Measurements from ENCODE around the gene TIMM10. TPM values are rescaled to one million over a fixed set of nuclear protein-coding genes. Genes with fewer than 3 reads are reported as not detected.
"Not testable (repeated sequence)": the region's sequence is repeated elsewhere in the genome, so short reads cannot be mapped to it uniquely, and the experiment has no call there.

TIMM10 gene
- total RNA-seq, 1 donor from 2014 or later: 50.5 TPM

DNA sequence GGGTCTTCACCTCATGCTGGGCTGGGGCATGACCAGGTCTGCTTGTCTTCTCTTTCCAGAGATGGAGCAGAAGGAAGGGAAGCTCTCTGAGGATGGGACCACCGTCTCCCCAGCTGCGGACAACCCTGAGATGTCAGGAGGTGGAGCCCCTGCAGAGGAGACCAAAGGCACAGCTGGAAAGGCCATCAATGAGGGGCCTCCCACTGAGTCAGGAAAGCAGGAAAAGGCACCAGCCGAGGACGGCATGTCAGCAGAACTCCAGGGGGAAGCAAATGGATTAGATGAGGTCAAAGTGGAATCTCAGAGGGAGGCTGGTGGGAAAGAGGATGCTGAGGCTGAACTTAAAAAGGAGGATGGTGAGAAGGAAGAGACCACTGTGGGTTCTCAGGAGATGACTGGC, 12.0 kb upstream of the TIMM10 start:
- no peak for DNase-seq (ENCODE audit: low spot score)

DNA sequence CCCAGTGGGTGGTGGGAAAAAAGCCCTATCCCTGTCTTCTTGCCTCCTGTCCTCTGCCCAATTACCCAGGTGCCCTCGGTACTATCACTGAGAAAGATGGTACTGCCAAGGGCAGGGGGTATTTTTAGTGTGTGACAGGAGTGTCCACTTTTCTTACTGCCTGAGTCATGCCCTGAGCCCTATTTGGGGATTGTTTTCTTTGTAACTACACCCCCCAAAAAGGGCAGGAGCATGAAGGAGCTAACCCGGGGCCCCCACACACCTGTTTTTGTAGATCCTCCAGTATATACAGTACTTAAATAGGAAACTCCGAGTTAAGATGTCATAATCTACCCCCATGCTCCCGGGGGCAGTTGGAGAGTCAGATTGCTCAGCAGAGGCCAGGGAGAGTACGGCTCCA, 10.6 kb upstream of the TIMM10 start:
- no peak for DNase-seq (ENCODE audit: low spot score)

DNA sequence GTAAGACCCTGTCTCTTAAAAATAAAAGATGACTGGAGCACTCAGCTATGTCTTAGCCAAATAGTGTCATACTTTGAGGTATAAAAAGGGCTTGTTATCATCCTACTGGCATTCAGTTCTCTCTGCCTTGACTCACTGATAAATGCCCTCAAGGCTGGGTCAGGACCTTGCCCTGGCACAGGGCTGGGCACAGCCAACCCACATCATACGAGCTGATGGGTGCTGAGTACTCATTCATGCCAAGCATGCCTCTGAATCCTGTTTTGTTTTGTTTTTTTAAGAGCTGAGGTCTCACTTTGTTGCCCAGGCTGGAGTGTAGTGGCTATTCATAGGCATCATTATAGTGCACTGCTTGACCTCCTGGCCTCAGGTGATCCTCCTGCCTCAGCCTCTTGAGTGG, 8.8 kb upstream of the TIMM10 start:
- no peak for DNase-seq (ENCODE audit: low spot score)

DNA sequence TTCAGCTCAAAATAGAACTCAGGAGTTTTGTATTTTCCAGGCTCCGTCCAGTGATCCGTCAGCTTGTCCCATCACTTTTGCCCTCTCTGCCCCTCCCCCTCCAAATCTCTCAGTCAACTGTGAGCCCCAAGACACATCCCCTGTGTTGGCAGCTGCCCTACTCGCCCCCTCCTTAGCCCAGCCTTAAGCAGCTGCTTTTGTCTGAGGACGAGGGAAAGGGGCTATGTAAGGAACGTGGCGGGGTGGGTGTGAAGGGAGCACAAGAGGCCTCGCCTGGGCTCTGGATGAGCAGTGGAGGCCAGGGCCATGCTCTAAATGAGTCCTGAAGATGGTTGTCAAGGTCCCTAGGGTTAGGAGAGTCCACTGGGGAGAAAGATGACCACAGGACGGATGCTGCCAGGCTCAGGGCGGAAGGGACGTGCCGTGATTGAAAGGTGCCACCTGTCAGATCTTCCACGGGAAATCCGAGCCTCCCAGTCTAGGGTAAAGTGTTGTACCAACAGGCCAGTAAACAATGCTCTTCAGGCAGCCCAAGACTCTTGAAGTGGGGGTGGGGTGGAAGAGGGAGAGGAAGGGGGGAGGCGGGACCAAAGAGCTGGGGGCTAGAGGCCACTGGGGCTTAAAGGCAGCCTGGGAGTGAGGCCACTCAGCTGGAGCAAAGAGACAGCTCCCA, 6.5 kb upstream of the TIMM10 start, which contains the start of gene SMTNL1:
TSS of gene SMTNL1 (plus strand) at position 649 of the 673 bp plus-strand sequence. CDS start 5,048 bp downstream, outside the sequence.
- no peak for DNase-seq (ENCODE audit: low spot score)

DNA sequence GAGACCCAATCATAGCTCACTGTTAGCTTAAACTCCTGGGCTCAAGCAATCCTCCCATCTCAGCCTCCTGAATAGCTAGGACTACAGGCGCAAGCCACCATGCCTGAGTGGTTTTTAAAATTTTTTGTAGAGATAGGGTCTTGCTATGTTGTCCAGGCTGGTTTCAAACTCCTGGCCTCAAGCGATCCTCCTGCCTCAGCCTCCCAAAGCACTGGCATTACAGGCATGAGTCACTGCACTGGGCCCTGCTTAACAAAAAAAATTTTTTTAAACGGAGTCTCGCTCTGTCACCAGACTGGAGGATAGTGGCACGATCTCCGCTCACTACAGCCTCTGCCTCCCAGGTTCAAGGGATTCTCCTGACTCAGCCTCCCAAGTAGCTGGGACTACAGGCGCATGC, 3.9 kb upstream of the TIMM10 start:
- DNase-seq (ENCODE audit: low spot score): not testable (repeated sequence)

DNA sequence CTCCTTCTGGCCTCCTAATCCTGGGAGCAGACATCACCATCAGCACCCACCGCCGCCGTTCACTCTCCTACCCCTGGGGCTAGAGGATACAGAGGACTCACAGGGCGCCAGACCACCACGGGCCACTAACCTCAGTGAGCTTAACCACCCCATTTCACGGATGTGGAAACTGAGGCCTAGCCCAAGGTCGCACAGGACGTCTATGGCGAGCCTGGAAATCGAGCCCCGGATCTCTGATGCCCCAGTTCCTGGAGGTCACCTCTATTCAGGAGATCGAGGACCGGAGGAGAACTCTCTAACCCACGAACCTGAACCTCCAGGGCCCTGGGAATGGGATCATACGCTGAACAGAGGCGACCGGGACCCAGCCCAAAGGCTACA, 349 bp downstream of the TIMM10 start:
- no peak for DNase-seq (ENCODE audit: low spot score)

DNA sequence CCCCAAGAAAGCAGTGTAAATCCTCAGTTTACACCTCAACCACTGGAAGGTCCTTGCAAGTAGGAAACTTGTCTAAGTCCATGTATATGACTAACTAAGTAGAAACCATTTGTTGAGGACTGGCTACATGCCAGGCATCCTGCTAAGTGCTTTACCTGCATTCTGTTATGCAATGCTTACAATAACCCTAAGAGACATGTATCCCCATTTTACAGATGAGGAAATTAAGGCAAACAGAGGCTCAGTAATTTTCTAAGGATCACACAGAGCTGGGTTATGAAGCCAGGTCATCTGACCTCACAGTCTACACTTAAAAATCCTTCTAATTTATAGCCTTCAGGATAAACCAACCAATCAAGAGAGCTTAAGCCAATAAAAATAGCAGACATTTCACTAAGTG, 1.5 kb downstream of the TIMM10 start:
- DNase-seq (ENCODE audit: low spot score): no peak

DNA sequence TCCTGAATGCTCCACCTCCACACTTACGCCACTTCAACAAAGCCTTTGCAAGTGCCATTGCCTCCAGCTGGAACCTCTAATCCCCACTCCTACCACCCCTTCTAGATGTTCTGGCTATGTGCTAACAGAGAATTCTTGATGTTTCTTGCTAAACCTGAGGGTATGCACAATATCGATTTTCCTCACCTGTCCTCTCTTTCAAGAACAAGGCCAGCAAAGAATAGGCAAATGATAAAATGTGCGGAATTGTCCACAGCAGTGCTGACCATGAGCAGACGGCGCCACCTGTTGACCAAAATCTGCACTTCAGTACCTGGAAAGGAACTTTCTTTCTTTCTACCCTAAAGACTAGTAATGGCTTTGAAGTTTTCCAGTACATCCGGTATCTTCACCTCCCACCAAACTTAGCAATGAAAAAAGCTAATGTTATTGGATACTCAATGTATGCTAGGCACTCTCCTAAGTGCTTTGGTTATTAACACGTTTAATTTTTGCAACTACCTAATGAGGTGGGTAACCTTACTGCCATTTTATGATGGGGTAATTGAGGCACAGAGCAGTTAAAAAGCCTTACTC, 3.4 kb downstream of the TIMM10 start:
- peak; percentile 78 for DNase-seq (ENCODE audit: low spot score)

DNA sequence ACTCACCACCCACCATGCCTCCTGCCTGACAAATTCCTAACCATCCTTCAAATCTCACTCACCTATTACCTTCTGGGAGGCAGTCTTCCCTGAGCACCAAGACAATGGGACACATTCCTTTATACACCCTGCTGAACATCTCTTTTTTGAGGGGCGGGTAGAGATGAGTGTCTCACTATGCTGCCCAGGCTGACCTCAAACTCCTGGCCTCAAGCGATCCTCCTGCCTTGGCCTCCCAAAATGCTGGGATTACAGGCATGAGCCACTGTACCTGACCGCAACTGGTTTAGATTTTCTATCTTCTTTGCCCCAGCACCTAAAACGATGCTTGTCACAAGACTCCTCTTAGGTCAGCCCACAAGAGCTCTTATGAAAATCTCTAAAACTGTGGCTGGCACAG, 7.1 kb downstream of the TIMM10 start:
- no peak for DNase-seq (ENCODE audit: low spot score)

DNA sequence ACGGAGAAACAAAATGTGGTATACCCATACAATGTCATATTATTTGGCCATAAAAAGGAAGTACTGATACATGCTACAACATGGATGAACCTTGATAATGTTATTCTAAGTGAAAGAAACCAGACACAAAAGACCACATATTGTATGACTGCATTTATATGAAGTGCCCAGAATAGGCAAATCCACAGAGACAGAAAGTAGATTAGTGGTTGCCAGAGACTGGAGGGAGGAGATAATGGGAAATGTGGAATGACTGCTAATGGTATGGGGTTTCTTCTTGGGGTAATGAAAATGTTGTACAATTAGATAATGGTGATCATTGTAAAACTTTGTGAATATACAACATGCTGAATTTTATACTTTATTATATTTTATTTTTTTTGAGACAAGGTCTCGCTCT, 9.4 kb downstream of the TIMM10 start:
- no peak for DNase-seq (ENCODE audit: low spot score)

DNA sequence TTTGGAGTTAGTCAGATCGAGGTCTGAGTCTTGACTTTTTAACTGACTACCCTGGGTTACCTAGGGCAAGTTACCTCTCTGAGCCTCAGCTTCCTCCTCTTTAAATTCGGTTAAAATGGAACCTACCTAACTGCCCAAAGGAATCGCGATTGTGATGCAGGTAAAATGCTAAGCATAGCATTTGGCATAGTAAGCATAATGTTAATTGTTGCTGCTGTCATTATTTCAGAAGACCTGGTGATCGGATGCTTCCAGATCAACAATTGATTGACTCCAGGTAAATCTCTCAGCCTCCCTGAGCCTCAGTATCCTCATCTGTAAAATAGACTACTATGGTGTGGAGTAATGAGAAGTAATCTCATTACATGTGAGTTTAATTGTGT, 14.5 kb downstream of the TIMM10 start:
- DNase-seq (ENCODE audit: low spot score): no peak

DNA sequence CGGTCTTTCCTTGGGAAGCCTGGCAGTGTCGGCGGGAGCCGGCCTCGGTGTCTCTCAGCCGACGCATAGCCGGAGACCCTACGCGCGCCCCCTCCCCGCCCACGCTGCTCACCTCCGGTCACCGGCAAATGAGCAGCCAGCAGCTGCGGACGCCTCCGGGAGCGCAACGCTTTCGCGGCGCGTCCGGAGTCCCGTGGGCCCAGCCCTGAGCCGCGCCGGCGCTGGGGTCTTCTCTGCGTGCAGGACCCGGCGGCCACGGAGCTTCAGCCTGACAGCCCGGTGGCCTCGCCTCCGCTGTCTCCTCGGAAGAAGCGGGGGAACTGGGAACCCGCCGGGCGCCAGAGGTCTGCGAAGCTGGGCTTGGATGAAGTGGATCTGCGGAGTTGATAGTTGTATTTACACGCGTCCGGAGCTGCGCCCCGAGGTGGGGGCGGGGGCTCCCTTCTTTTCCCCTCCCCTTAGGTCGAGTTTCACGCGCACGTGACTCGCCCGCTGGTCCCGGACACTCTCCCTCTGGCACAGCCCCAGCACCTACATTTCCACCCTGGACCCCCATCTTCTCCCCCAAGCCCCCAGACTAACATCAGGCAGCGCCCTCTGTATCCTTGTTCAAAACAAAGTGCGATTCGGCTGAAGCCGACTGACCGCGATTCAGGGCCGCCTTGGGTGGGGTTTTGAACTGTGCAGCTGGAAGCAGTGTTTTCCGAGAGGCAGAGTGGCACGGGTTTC, 15.1 kb downstream of the TIMM10 start, which contains the start of gene SLC43A1:
TSS of gene SLC43A1 (minus strand) at position 371 of the 729 bp plus-strand sequence. CDS start 1,591 bp downstream, outside the sequence.
- peak; percentile 65 for DNase-seq (ENCODE audit: low spot score)

DNA sequence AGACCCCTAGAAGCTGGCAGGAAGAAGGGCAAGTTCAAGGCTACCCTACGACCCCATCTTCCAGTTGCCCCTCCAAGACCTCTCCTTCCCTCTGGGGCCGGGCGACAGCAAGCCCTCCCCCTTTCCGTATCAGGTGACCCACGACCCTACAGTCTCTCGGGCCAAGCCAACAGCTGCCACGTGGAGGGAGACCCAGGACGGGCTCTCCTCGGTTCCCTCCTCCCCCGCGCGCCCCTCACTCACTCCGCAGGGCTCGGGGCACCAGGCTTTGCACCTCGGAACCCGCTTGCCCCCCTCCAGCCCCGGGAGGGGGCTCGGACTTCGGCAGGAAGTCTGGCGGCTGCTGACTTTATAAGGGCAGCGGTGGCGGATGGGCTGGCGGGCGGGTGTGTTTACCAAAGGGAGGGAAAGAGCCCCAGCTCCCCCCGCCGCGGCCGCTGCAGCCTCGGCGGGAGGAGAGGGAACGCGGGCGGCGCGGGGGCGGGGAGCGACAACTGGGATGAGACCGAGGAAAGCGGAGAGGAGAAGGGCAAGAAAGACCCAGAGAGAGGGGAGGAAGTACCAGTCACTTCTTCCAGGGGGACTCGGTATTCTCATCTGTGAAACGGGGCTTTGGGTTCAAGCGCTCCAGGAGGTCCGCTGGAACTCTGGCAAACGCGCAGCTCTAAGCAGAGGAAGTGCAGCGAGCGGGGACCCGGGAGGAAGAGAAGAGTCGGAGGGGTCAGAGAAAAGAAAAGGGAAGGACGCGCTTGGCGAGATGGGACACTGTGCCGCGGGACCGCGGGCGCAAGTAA, 15.8 kb downstream of the TIMM10 start:
- DNase-seq (ENCODE audit: low spot score): peak; percentile 73

DNA sequence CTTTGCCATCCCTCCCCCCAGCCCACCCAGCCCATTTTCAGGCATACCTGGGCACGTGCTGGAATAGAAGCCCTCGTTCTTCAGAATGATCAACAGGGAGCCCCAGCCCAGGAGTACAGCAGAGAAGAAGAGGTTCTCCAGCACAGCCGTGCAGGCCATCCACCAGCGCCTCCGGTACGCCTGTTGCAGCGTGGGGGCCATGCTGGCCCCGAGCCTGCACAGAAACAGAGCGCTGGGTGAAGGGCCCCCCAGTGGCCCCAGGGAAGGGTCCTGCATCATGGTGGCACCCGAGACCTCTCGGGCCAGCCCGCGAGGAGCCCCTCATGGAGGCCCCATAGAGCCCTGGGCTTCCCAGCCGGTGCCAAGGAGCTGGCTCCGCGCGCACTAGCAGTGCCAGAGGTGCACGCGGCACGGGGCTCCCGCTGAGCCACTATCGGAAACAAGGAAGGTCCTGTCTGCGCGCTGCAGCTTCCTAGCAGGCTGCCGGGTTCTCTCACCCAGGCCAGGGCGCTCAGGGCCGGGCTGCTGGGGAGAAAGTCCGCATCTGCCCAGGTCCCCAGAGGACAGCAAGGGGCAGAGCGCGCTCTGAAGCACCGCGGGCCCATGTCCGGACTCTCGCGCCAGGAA, 16.5 kb downstream of the TIMM10 start:
- DNase-seq (ENCODE audit: low spot score): peak; percentile 53

DNA sequence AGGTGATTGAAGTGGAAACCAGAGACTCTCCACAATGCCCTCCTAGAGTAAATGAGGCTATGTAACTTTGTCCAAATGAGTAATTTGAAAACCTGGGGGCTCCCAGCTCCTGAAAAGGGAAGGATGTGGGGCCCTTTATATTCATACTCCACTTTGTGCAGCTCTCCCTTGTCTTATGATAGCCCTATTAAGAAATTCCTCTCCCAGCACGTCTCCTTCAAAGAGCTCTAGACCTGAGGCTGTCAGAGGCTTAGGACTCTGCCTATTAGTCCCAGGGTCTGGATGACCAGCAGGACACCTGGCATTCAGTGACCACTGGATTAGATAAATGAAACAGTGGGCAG, 17.1 kb downstream of the TIMM10 start:
- no peak for DNase-seq (ENCODE audit: low spot score)

DNA sequence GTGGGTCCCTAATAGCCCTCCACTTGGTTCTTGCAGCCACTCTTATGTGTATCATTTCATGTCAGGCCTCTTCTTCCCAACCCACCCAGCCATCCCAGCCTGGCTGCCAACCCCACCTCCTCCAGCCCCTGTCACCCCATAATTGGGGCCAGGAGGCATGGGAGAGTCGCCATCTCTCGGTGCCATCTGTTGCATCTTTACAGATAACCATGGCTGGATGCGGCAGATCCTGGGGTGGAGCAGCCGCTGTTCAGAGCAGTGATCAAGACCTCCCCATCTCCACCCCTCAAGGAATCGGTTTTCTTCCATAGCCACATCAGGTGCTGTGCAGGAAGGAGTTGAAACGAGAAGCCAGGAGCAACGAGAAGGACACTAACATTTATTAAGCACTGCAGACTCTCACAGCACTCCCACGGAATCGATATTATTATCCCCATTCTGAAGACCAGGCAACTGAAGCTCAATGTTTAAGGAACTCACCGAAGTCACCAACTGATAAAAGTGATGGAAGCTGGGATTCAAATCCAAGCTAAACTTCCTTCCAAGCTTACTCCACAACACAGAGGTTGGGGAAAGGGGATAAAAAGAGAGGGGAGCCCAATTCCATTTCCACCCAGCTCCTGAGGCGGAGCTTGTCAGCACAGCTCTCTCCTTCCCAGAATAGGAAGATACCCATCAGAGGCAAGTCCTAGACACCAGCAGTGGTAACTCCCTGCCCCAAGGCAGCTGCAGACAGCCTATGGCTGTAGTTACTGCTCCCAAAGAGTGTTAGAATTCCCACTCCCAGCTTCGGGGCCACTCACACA, 17.7 kb downstream of the TIMM10 start:
- DNase-seq (ENCODE audit: low spot score): no peak

DNA sequence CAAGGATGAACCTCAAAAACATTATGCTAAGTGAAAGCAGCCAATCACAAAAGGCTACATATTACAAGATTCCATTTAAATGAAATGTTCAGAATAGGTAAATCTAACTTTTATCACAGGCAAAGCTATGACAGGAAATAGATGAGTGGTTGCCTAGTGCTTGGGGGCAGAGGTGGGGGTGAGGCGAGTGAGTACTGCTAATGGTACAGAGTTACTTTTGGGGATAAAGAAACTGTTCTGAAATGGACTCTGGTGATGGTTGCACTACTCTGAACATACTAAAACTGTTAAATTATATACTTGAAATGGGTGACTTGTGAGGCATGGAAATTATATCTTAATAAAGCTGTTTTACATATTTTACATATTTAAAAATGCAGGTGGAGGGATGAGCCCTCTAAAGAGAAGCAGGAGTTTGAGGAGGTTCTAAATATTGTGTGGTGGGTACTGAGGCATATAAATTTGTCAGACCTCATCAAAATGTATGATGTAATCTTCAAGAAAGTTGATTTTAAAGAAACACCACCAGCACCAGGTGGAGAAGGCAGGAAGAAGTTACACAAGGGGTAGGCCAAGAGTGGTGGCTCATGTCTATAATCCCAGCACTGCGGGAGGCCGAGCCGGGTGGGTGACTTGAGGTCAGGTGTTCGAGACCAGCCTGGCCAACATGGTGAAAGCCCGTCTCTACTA, 18.7 kb downstream of the TIMM10 start:
- DNase-seq (ENCODE audit: low spot score): no peak

DNA sequence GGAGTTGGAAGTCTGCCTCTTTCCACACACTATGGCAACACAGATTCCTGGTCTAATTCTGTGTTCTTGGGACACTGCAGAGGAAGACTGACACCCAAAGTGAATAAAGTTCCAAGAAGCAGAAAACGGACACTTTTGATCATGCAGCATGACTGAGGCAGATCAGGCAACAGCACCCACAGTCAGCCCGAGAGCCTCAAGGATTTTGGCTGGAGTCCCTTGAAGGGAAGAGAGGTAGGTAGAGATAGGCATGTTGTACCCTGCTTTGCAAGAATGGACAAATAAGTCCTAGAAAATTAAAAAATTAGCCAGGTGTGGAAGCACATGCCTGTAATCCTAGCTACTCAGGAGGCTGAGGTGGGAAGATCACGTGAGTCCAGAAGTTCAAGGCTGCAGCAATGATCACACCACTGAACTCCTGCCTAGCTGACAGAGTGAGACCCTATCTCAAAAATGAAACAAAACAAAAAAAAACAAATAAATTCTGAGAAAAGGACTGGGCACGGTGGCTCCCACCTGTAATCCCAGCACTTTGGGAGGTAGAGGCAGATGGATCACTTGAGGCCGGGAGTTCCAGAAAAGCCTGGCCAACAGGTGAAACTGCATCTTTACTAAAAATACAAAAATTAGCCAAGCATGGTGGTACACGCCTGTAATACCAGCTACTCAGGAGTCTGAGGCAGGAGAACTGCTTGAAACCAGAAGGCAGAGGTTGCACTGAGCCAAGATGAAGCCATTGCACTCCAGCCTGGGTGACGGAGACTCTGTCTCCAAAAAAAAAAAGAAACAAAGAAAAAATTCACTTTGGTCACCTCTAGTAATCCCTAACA, 22.0 kb downstream of the TIMM10 start:
- DNase-seq (ENCODE audit: low spot score): no peak

DNA sequence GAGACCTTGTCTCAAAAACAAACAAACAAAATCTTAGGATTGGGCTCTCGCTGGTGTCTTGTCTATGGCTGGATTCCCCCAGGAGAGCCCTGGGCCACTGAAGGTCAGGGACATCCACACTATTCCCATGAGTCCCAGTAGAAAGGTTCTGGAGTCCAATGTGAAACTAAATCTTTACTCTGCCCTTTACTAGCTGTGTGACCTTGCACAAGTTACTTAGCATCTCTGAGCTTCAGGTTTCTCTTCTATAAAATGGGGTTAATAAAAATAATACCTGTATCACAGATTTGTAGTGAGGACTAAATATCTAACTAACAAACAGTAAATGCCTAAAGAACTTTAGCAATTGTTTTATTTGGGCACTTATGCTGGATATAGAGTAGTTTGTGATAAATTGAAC, 24.0 kb downstream of the TIMM10 start:
- DNase-seq (ENCODE audit: low spot score): no peak
